Activated gamma-delta T cell (primary cell): ENCODE results near the gene CDKL4.
"Not testable (repeated sequence)": the region's sequence is repeated elsewhere in the genome, so short reads cannot be mapped to it uniquely, and the experiment has no call there.

ENCODE experiments used
- DNase-seq: peaks from one replicate; lab custom pipeline; 2025; lab: John Stamatoyannopoulos, UW
- total RNA-seq, 2 donors: gene quantifications; one replicate each; lab custom pipeline; 2026; lab: John Stamatoyannopoulos, UW

CDKL4 gene
- 0.41 to 0.65 reads per million in 2 donors for total RNA-seq

- peak; percentile 22 for DNase-seq
These were observed at the start of gene CDKL4 for GRCh38 chr2:39243469-39244123. TSS of gene CDKL4 (minus strand) at chr2:39243970.

DNA sequence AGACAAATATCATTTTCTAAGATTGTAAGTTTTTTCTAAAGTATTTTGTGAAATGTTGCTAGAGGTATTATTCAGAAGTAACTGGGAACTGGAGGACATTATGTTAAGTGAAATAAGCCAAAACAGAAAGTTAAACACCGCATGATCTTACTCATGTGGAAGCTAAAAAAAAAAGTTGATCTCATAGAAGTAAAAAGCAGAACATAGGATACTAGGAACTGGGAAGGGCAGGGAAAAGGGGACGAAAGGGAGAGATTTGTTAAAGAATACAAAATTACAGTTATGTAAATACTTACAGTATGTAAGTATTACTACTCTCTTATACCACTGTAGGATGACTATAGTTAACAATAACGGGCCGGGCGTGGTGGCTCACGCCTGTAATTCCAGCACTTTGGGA lies 46.7 kb upstream of the CDKL4 start:
- DNase-seq = no peak

DNA sequence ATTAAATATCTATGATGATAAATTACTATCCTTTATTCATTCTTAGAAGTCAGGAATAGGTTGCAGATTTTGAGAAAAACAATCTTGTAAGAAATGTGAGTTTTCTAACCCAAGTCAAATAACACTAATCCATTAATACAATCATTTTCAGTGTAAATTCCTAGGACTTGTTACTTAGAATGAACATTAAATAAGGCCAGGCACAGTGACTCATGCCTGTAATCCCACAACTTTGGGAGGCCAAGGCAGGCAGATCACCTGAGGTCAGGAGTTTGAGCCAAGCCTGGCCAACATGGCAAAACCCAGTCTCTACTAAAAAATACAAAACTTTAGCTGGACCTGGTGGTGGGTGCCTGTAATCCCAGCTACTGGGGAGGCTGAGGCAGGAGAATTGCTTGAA lies 45.8 kb upstream of the CDKL4 start:
- no peak for DNase-seq

DNA sequence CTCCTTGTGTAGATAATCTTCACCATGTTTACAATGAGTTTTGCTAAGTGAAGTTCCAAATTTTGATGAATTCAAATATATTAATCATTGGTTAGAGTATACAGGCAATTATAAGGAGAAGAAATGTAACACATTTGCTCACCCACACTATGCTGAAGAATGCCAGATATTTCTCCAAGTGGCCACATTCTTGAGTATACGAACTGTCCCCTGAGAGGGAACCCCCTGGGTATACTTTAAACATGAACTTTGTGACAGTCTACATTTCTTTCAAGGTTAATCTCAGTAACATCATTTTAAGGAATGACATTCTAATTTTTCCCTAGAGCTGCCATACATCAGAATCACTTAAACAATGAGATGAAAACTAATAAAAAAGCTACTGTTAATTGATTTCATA lies 39.8 kb upstream of the CDKL4 start:
- no peak for DNase-seq

- DNase-seq = no peak
These were observed 37.6 kb upstream of the CDKL4 start for GRCh38 chr2:39281391-39281790.

GRCh38 chr2:39275016-39275415 lies 31.2 kb upstream of the CDKL4 start:
- no peak for DNase-seq

DNA sequence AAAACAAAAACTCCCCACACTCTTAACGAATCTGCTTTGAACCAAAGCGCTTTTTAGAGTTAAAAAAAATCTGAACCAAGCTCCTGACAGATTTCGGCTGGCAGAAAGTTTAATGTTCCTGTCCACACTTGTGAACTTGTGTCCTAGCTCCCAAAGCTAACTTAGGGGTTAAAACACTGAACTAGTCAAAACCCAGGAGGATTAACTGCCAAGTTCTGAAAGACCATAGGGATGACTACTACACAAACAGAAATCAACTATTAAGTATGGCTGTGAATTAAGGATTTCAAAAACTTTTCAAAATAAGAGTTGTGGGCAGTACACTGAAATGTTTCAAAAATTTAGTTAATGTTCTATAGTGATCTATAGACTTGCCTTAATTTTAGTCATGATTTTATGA lies 26.2 kb upstream of the CDKL4 start:
- no peak for DNase-seq

DNA sequence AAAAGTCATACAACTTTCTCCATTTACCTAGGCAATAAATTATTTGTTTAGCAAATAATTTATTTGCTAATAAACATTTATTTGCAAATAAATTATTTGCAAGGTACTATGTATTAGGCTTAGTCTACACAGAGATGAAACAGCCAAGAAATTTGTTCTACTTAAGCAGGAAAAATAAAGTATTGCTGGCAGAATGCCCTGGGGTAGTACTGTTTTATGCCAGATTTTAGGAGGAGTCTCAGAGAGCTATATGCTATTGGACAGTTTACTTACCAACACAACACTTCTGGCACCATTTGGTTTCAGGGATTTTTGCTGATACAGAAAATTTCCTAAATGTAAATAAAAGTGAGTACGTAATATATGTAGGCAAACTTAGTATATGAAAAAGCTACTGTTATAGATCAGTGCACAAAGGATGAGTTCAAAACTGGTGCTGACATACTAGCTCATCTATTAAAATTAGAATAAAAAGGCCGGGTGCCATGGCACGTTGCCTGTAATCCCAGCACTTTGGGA lies 23.2 kb upstream of the CDKL4 start:
- no peak for DNase-seq

DNA sequence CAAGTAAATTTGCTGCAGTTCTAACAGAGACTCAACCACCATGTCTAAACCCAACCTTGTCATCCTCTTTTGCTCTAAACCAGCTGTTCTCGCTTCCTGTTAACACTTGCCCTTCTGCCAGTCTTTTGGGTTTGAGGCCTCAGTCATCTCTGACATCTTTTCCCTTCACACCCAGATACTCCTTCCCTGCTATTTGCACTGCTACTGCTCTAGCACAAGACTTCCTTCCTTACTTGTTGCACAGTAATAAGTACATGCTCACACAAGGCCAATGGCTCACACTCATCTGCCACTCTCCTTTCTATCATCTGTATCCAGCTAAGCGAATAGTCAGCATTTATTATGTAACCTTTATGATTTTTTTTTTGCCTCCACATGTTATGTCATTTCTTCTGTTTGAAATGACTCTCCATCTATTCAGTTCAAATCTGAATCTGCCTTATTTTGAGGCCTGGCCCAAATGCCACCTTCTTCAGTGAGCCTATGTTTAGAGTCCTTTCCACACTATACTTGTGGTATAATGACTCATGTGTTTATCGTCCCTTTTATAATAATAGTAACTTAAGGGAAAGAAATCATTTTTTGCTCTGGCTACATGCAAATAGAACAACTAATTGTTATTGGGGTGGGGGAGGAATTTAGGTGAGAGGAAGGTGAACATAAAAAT lies 22.5 kb upstream of the CDKL4 start:
- no peak for DNase-seq

DNA sequence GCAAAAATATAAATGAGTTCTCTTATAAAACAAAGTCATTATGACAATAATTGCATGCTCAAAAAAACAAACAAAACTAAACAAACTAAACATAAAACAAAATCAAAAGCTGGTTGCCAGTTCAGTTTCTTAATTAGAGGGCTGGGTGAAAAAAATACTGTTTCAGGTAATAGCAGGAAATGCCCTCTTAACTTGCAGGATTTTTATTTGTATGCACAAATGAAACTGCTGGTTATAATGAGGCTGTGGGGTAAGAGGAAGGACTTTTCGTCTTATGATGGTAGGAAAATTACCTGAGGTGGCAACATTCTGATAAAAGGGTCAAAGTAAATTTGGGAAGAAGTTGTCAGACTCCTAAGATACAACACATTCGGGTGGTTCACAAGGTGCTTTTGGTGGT lies 21.5 kb upstream of the CDKL4 start:
- no peak for DNase-seq

GRCh38 chr2:39264733-39265132 lies 21.0 kb upstream of the CDKL4 start:
- no peak for DNase-seq

- DNase-seq = no peak
These were observed 16.3 kb upstream of the CDKL4 start for GRCh38 chr2:39260087-39260486.

- DNase-seq = no peak
These were observed 12.3 kb upstream of the CDKL4 start for GRCh38 chr2:39256040-39256439.

GRCh38 chr2:39252888-39253518 lies 9.2 kb upstream of the CDKL4 start:
- no peak for DNase-seq

DNA sequence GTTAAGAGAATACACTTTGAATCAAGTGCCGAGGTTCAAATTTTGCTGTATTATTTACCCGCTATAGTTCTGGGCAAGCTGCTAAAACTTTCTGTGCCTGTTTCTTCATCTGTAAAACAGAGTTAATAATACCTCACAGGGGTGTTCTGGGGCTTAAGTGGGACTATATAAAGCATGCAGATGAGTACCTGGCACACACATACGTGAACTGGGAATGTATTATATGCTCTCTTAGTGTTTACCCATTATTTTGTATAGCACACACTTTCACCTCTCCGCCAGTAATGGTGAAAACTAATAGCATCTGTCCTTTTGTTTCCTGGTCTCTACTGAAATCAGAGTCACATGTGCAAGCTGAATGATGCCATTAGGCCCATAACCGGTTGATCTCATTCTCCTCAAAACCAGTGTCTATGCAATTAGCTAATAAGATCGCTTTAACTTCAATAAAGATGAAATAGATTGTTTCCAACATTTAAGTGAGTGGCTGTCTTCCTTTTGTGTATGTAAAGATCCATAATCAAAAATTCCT lies 3.8 kb upstream of the CDKL4 start:
- no peak for DNase-seq

- DNase-seq = no peak
These were observed 2.7 kb upstream of the CDKL4 start for GRCh38 chr2:39246382-39246980.

DNA sequence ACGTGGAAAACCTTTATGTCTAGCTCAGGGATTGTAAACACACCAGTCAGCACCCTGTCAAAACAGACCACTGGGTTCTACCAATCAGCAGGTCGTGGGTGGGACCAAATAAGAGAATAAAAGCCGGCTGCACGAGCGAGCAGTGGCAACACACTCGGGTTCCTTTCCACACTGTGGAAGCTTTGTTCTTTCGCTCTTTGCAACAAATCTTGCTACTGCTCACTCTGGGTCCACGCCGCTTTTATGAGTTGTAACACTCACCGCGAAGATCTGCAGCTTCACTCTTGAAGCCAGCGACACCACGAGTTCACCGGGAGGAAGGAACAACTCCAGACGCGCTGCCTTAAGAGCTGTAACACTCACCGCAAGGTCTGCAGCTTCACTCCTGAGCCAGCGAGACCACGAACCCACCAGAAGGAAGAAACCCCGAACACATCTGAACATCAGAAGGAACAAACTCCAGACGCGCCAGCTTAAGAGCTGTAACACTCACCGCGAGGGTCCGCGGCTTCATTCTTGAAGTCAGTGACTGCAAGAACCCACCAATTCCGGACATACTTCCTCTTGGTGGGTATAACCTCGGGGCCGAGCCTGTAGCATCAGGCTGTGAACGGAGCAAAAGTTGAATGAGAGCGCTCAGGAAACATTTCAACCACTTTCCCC lies 1.3 kb upstream of the CDKL4 start:
- DNase-seq = not testable (repeated sequence)

GRCh38 chr2:39244241-39244862 lies 582 bp upstream of the CDKL4 start:
- not testable (repeated sequence) for DNase-seq

DNA sequence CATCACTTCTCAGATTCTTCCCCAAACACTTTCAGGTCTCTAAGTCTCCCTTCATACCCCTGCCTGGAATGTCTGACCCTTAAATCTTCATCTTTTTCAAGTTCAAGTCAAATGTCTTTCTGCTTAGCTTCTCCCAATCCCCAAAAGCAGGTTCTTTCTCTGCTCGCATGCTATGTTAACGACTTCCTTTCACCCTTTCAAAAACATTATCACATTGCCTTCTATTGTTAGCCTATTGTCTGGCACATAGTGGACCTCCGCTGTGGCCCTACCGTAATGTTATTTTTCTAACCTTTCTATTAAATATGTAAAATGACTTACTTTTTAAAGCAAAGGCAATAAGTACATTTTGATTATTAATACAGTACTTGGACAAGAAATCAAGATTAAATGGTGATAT lies 2.2 kb downstream of the CDKL4 start:
- DNase-seq = no peak

GRCh38 chr2:39240758-39241157 lies 3.0 kb downstream of the CDKL4 start:
- no peak for DNase-seq

- no peak for DNase-seq
These were observed 9.0 kb downstream of the CDKL4 start for GRCh38 chr2:39234754-39235153.
